Glomerular endothelial cell (primary cell): ENCODE results near the gene RPL36AL. TPM values are rescaled to one million over a fixed set of nuclear protein-coding genes. Genes with fewer than 3 reads are reported as not detected.
"Not testable (repeated sequence)": the region's sequence is repeated elsewhere in the genome, so short reads cannot be mapped to it uniquely, and the experiment has no call there.

Experiments
- DNase-seq: peaks from one replicate; pipeline ENCODE4 v3.0.0-alpha.2; 2011; ENCODE audit warnings: low read depth, low spot score; ENCODE audit errors: extremely low read depth
- total RNA-seq: library from RNA; depleted of rRNA; stranded (reverse); fragments of >200 nt; gene quantifications from 2 replicates; pipeline ENCODE4 v1.2.3, GENCODE V29; 2015

RPL36AL gene
- total RNA-seq, 1 donor from 2014 or later, result 224 TPM

DNA sequence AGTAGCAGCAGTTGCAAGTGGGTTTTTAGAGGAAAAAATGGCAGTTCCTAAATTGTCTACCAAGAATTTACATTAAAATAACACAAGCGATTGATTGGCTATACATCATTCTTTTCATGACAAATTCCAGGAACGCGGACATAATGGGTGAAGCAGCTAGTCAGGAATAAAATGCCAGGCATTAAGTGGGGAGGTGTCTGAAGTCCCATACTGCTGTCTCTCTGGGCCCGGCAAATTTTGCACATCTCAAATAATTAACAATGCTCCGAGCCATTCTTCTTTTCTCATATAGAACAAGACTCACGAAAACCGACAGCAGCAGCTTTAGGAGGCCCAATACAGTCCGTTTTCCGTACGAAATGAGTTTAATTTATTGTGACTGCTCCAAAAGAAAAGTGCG lies 696 bp downstream of the RPL36AL start:
- DNase-seq, result no peak

DNA sequence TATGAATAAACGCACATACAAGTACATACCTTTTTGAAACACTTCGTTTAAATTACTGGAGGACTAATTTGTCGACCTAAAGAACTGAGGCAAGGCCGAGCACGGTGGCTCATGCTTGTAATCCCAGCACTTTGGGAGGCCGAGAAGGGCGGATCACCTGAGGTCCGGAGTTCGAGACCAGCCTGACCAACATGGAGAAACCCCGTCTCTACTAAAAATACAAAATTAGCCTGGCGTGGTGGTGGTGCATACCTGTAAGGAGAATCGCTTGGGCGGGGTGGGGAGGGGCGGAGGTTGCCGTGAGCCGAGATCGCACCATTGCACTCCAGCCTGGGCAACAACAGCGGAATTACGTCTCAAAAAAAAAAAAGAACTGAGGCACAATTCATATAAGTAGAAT lies 1.2 kb downstream of the RPL36AL start:
- DNase-seq, result not testable (repeated sequence)

DNA sequence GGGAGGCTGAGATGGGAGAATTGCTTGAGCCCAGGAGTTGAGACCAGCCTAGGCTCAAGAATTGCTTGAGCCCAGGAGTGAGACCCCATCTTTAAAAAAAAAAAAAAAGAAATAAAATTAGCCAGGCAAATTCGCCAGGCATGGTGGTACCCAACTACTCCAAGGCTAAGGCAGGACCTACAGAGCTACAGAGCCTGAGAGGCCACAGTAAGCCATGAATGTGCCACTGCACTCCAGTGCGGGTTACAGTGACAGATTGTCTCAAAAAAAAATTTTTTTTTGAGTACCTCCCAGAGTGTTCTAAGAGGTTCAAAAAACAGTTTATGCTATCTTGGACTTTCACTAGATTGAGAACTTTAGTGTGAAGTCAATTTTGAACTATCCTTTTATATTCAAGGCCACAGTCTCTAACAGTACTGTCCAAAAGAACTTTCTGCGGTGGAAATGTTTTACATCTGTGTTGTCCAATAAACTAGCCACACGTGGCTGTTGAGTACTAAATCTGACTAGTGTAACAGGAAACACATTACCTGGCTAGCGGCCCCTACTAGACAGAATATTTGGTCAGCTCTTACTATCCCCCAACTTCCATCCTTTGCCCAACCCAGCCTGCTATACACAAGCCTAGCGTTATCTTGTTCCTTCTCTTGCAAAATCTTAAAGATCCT lies 2.4 kb downstream of the RPL36AL start:
- DNase-seq, result no peak

DNA sequence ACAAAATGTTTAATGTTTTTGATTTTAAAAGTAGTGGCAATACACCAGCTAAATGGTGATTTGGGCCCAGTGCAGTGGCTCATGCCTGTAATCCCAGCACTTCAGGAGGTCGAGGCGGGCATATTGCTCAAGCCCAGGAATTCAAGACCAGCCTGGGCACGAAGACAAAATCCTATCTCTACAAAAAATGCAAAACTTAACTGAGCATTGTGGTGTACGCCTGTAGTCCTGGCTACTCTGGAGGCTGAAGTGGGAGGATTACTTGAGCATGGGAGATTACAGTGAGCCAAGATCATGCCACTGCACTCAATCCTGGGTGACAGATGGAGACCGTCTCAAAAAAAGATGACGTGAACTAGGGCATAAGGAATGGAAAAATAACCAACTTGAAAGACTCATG lies 4.7 kb downstream of the RPL36AL start:
- DNase-seq, result no peak

DNA sequence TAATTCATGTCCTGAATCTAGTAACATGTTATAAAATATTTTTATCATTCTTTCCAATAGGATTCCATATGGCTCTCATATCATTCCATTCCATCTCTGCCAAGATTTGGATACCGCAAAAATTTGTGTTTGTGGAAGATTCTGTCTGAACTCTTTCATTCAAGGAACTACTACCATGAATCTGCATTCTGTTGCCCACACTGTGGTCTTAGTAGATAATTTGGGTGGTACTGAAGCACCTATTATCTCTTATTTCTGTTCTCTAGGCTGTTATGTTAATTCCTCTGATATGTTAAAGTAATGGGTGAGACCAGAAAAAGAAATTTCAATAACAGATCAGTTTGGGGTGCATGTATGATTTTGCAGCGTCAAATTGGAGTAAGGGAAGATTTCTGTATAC lies 6.2 kb downstream of the RPL36AL start:
- no peak for DNase-seq

DNA sequence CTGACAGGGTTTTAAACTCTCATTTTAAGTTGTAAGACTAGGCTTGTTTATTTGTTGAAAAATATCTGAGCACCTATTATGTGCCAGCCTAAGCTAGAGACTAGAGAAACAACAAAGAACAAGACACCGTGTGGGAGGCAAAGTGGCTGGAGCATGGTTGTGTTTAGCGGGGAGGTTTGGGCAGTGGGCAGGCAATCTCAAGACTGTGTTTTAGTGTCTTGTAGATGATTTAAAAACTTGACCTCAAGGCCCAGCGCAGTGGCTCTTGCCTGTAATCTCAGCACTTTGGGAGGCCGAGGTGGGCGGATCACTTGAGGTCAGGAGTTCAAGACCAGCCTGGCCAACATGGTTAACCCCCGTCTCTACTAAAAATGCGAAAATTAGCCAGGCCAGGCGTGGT lies 7.8 kb downstream of the RPL36AL start:
- no peak for DNase-seq

DNA sequence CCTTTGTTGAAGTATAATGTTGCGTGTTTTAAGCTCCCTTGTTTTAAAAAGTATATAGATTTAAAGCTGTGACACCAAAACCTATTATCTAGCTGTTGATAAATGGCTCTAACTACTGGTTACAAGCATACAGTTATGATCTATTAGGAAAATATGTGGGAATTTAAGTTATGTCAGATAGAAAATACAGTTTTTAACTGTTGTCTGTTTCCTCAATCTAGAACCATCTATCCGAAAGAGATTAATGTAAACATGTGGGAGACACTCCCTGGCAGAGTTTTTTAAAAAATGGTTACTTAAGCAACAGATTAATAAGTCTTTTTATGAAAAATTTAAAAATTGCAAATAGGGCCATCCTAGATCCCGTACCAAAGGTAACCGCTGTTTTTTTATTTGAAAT lies 8.2 kb downstream of the RPL36AL start:
- no peak for DNase-seq

DNA sequence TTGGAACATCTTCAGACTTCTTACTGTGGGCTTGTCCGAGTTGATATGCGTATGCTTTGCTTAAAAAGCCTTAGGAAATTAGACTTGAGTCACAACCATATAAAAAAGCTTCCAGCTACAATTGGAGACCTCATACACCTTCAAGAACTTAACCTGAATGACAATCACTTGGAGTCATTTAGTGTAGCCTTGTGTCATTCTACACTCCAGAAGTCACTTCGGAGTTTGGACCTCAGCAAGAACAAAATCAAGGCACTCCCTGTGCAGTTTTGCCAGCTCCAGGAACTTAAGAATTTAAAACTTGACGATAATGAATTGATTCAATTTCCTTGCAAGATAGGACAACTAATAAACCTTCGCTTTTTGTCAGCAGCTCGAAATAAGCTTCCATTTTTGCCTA lies 12.8 kb downstream of the RPL36AL start:
- DNase-seq, result no peak

DNA sequence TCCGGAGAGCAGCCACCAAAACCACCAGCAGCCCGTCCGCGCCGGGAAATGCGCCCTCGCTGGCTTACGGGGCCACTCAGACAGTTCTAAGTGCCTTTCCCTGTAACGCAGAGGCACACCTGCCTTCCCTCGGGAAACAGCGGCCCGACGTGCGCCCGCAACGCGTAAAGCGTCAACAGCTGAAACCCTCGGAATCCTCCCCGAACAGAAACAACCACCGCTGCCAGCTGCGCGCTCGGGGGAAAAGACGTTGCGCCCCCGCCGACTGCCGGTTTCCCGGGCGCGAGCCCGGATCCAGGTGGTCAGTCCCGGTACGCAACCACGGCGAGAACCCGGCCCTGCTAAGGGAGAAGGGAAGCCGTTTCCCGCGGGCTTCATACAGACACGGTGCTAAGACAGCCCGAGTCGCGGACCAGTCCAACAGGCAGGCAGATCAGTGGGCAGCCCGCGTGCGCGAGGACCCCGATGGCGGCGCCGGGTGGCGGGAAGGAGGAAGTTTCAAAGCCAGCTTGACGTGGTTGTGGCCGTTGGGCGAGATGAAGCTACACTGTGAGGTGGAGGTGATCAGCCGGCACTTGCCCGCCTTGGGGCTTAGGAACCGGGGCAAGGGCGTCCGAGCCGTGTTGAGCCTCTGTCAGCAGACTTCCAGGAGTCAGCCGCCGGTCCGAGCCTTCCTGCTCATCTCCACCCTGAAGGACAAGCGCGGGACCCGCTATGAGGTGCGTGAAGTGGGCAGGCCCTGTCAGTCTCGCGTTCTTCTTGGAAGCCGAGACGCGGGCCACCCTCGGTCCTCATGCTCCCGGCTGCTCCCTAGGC lies 21.7 kb downstream of the RPL36AL start, which contains the start of gene LRR1:
Gene LRR1, plus strand, starts transcription at position 456 of the 816 bp plus-strand sequence. Its CDS starts 81 bp downstream, at position 537.
- no peak for DNase-seq

DNA sequence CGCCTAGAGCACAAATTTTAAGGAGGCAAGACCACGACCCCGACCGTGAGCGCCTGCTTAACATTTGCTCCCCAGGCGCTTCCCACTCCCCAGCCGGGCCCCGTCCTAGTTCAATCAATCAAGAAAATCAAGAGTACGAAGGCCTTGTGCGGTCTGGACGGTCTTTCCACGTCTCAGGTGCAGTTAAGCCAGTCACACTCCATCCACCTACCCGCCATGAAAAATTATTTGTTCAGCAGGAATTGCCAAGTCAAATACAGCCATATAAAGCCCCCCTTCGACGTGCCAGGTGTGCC lies 22.3 kb downstream of the RPL36AL start:
- DNase-seq, result no peak

DNA sequence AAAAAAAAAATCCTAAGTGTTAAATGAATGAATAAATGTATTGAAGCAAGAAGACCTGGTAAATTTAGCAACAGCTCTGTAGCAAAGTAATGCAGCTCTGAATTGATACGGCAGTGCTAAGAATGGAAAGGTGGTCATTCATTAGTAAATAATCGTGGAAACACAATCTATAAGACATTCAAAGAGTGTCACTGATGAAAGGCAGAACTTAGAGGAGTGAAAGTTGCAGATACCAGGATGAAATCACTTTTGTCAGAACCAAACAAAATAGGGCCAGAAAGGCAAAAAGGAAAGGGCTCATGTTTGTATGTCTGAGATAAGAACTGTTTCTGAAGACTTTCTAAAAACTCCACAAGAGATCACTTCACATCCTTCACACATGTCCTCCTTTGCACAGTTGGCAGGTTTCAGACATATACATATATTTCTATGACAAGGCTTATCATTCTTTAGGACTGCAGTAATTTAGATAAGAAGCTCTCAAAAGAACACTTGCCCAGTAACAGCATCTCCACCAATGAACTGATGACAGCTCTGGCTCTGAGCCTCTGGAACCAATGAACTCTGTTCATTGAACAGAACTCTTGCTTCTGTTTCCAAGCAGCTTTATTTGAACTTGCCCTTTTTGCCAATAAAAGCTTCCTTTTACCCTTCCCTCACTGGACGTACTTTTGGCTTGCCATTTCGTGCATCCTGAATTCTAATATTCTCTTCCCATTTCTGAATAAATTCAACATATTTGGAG lies 25.9 kb downstream of the RPL36AL start:
- DNase-seq, result no peak

DNA sequence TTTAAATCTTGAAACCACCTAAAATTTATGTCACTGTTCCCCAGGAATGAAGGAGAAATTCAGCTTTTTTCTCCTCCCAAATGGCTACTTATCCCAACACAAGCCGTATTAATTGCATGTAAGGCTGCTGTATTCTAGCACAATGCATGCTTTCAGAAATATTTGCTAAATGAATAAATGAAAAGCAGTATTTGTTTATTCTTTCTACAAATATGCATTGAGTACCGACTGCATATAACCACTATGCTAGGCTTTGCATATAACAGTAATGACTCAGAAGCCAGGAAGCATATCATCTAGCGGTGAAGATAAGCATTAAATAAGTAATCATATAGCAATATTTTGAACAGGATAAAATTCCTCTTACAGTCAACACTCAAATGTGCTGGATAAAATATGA lies 27.4 kb downstream of the RPL36AL start:
- DNase-seq, result no peak

DNA sequence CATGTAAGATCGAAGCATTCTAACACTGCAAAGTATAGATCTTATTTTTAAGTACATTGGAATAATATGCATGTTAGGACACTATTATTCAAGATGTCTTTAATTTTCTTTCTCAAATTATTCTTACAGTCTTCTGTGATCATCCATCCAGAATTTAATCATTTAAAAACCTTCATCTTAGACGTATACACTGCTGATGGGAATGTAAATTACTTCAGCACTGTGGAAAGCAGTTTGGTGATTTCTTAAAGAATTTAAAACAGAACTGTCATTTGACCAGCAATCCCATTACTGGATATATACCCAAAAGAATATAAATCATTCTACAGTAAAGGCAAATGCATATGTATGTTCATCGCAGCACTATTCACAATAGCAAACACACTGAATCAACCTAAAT lies 31.0 kb downstream of the RPL36AL start:
- DNase-seq, result no peak

DNA sequence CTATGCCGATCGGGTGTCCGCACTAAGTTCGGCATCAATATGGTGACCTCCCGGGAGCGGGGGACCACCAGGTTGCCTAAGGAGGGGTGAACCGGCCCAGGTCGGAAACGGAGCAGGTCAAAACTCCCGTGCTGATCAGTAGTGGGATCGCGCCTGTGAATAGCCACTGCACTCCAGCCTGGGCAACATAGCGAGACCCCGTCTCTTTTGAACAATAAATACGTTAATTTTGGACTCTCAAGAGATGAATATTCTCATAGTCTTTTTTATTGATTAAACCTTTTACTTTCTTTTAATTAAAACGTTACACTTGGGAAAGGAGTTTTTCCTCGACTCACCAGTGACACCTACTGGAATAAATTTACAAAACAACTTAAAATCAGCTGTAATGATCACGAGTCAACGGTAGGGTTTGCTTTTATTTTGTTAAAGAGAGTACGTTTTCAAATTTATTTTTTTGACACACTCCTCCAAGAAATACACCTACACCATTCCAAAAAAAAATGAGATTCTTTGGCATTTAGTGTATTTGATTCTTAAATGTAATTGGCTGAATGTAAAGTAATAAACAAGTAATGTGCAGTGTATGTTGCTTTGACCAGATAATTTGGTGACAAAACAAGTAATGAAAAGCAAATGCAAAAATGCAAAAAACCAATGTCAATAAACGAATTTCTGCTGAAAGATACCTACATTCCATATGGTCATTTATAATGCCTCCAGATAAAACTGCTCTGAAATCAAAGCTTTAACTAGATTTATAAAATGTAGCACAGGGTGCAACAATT lies 33.6 kb downstream of the RPL36AL start:
- peak; percentile 89 for DNase-seq

DNA sequence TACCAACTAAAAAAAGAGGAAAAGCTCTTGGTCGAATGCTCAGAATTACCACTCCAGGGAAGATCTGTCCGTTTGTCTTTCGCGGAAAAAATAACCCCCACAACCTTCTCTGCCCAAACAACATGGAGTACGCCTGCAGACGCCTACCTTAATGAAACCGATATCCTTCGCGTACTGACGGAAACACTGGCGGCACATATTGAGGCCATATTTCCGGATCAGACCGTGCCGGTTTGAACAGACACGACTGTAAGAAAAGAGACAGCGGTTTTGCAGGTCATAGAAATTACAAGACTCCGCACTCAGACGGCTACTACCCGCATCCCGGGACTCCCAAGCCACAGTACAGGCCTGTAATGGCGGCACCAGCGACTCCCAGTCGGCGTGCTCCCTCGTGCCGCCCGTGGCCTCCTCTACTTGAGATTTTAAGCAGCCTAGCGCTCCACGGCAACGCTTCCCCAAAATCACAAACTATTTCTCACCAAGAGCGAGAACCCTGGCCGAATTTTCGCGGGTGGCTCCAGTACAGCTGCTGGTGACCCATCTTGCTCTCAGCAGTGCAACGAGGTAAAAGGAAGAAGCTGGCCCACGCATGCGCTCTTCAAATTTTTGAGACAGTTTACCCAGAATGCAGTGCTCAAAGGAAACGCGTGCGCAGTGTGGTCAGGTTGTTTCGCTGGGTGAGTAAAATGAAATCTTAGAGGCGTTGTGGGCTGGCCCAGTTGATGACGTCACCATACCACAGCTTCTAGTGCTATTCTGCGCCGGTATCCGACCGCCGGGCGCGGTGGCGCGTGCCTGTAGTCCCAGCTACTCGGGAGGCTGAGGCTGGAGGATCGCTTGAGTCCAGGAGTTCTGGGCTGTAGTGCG lies 34.4 kb downstream of the RPL36AL start, which contains the start of gene RPS29:
Gene RPS29, minus strand, starts transcription at position 578 of the 870 bp plus-strand sequence. Its CDS starts 34 bp downstream, at position 544.
- peak; percentile 98 for DNase-seq

DNA sequence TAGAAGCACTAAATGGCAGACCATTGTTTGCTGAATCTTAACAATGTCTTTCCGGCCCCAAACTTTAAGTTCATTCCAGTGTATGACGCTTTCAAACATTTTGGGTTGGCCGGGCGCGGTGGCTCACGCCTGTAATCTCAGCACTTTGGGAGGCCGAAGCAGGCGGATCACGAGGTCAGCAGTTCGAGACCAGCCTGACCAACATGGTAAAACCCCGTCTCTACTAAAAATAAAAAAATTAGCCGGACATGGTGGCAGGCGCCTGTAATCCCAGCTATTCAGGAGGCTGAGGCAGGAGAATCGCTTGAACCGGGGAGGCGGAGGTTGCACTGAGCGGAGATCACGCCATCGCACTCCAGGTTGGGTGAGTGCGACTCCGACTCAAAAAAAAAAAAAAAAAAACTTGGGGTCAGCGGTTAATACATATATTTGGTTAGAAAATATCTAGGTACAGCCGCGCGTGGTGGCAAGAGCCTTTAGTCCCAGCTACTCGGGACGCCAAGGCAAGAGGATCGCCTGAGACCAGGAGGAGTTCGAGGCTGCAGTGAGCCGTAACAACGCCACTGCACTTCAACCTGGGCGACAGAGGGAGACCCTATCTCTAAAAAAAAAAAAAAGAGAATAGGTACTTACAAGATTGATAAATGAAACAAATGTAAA lies 35.3 kb downstream of the RPL36AL start:
- DNase-seq, result not testable (repeated sequence)

DNA sequence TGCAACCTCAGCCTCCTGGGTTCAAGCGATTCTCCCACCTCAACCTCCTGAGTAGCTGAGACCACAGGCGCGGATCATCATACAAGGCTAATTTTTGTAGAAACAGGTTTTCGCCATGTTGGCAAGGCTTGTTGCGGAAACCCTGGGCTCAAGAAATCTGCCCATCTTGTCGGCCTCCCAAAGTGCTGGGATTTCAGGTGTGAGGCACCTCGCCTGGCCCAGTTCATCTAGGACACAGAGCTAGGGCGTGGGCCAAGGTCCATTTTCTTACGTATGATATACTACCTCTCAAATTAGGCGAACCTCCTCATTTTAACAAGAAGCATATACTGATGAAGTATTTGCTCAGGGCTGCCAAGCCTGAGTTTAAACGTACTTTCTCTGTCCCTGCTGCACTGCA lies 36.4 kb downstream of the RPL36AL start:
- no peak for DNase-seq

DNA sequence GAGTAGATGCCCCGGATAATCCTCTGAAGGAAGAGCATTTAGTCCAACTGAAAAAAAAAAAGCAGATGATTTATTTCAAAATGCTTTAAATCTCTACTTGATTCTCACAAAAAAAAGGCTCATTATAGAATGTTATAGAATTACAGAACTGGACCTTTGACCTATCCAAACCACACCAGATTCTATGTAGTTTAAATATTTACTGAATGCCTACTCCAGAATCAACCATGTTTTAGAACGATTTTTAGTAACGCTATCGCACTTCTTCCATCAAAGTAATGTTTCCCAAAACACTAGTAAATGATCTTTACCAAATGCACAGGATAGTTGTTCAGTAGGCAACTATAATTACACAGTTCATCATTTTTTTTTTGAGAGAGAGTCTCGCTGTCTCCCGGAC lies 36.8 kb downstream of the RPL36AL start:
- DNase-seq, result no peak
